IPS DF 6.9 (cell line): ENCODE data around the gene NOSIP.
A peak's percentile ranks its signal among the peaks of the same experiment; 100 is the strongest.

Experiments used
- DNase-seq: peaks from one replicate; pipeline ENCODE4 v3.0.0-alpha.2; 2013; ENCODE audit warnings: low read depth, low spot score
- H3K27ac ChIP-seq: one replicate; pipeline ENCODE4 v1.5.1; 2013; ENCODE audit warnings: low read length, control low read depth
- H3K27me3 ChIP-seq: 2 replicates; pipeline ENCODE4 v1.6.1; 2013; ENCODE audit warnings: mild to moderate bottlenecking, low read length; ENCODE audit not compliant: control insufficient read depth, insufficient read depth
- H3K36me3 ChIP-seq: 2 replicates; pipeline ENCODE4 v1.6.1; 2013; ENCODE audit warnings: low read length; ENCODE audit not compliant: control insufficient read depth, insufficient read depth
- H3K4me1 ChIP-seq: 2 replicates; pipeline ENCODE4 v1.6.1; 2013; ENCODE audit warnings: low read length; ENCODE audit not compliant: control insufficient read depth, insufficient read depth
- H3K4me3 ChIP-seq: 2 replicates; pipeline ENCODE4 v1.5.1; 2013; ENCODE audit warnings: mild to moderate bottlenecking, low read length
- H3K9me3 ChIP-seq: 2 replicates; pipeline ENCODE4 v1.6.1; 2013; ENCODE audit warnings: low read length, inconsistent platforms; ENCODE audit not compliant: control insufficient read depth, insufficient read depth
- WGBS: extraction: QIAGEN DNeasy Blood & Tissue Kit; methylation state at CpG from one replicate; pipeline ENCODE4 v1.1.7; 2013; ENCODE audit warnings: mixed read lengths, missing lambda C conversion rate; ENCODE audit not compliant: insufficient read length, insufficient coverage; 5-methylcytosine and 5-hydroxymethylcytosine counted together

The NOSIP gene

DNA sequence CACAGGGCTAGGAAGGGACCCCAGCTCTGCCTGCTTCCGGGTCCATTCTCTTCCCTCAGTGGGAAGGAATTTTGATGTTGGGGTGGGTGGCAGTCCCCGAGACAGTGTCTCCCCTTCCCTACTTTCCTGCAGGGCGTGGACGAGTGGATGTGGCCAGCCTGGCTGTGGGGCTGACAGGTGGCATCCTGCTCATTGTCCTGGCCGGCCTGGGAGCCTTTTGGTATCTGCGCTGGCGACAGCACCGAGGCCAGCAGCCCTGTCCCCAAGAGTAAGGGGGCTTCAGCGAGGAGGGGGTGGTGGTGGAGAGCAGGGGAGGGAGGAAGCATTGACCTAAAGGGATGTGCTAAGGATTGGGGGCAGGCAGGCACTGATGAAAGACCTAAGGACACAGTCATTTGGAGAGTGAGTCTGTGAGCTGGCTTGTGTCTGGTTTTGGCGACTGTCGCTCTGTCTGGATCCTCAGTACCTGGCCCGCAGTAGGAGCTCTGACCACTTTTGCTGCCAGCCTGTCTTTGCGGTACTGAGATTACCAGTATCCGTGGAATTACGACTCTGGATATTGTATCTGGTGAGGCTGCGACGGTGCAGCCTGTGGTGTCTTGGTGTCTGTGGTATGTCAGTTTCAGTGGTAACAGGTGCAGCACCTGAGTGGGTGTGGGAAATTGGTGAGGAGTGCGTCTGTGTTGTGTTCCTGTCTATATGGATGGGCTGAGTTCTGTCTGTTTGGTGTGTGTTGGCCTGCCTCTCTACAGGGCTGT is 8.2 kb upstream of the NOSIP start:
- H3K9me3 ChIP-seq, result no peaks in the 10 kb centered on the region
- H3K36me3 ChIP-seq, result no peaks in the 10 kb centered on the region
- H3K27ac ChIP-seq, result no peak overlapping the region
- no peak overlapping the region for H3K4me3 ChIP-seq
- DNase-seq, result no peak
- no peaks in the 10 kb centered on the region for H3K4me1 ChIP-seq
- WGBS, result no CpG with 5 or more reads among the region's 18 CpGs
- H3K27me3 ChIP-seq, result no peaks in the 10 kb centered on the region

DNA sequence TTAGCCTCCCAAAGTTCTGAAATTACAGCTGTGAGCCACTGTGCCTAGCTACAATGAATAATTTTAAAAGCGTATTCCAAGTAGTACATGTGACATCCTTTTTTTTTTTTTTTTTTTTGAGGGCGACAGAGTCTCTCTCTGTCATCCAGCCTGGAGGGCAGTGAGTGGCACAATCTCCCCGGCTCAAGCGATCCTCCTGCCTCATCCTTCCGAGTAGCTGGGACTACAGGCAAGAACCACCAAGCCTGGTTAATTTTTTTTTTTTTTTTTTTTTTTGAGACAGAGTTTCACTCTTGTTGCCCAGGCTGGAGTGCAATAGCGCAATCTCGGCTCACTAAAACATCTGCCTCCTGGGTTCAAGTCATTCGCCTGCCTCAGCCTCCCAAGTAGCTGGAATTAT is 6.9 kb upstream of the NOSIP start:
- no CpG with 5 or more reads among the region's 8 CpGs for WGBS
- H3K27ac ChIP-seq, result no peak overlapping the region
- no peak overlapping the region for H3K4me3 ChIP-seq
- no peaks in the 10 kb centered on the region for H3K4me1 ChIP-seq
- H3K36me3 ChIP-seq, result no peaks in the 10 kb centered on the region
- no peak for DNase-seq
- H3K9me3 ChIP-seq, result no peaks in the 10 kb centered on the region
- H3K27me3 ChIP-seq, result no peaks in the 10 kb centered on the region

DNA sequence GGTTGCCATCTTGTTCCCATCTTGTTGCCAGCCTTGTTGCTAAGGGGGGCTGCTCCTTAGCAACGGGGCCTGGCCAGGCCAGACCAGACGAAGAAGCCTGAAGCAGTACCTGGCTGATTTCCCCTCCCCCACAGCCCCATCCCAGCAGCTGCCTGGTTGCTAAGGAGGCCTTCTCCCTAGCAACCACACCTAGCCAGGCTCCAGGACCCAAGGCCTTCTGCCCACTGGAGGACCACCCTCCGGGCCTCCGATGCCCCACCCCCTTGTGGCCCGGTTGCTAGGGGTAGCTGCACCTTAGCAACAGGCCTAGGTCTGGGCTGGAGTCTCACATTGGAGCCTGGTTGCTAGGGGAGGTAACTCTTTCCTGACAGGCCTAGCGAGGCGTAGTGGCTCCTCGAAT is 4.7 kb upstream of the NOSIP start:
- H3K27ac ChIP-seq, result no peak overlapping the region
- no CpG with 5 or more reads among the region's 8 CpGs for WGBS
- no peak for DNase-seq

DNA sequence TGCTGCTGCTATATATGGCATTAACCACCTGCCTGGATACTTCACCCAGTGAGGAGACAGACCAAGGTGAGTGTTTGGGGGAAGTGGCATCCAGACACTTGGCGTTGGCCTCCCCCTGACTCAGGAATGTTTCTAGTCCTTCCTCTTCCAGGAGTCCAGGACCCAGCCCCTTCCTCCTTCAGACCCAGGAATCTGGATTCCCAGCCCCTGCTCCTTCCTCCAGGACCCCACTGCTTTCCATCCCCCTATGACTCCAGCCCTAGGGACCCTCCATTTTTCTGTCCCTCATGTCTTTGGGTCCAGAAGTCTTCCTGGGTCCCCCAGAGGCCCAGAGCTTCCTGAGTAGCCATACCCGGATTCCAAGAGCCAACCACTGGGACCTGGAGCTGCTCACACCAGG is 2.9 kb upstream of the NOSIP start:
- no CpG with 5 or more reads among the region's 2 CpGs for WGBS
- Histone ChIP-seq H3K36me3 (no peaks in the 10 kb centered on the region), H3K9me3 (no peaks in the 10 kb centered on the region), H3K4me1 (no peaks in the 10 kb centered on the region), H3K27me3 (no peaks in the 10 kb centered on the region), H3K27ac (no peak overlapping the region), H3K4me3 (no peak overlapping the region)
- no peak for DNase-seq

More for the DNA sequence above, 4.7 kb upstream of the NOSIP start:
- Histone ChIP-seq H3K4me1 (no peaks in the 10 kb centered on the region), H3K36me3 (no peaks in the 10 kb centered on the region), H3K9me3 (no peaks in the 10 kb centered on the region), H3K4me3 (no peak overlapping the region), H3K27me3 (no peaks in the 10 kb centered on the region)

DNA sequence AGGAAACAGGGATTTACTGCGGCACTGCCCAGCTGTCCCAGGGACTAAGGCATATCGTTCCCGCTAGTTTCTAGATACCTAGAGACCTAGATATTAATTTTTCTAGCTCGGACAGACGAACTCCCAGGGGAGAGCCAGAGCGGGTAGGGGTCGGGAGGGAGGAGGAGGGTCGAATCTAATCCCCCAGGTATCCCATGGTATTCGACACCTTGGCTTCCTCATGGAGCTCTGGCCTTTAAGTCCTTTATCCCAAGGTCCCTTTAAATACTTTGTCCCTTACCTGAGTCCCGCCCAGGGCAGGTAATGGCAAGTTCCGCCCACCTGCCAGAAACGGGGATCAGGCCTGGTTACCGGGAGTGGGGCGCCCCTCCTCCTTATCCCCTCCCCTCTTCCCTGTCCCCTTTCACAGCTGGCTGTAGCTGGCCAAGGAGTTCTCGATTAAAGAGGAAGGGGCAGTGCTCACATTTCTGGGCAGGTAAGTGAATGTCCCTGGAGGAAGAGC is 702 bp upstream of the NOSIP start, which contains the start of gene PRRG2:
PRRG2 (plus strand) TSS at position 310 of the 502 bp plus-strand sequence. CDS start 1,904 bp downstream, outside the sequence.
- H3K9me3 ChIP-seq, result no peaks in the 10 kb centered on the region
- no peak for DNase-seq
- no peaks in the 10 kb centered on the region for H3K4me1 ChIP-seq
- no CpG with 5 or more reads among the region's 15 CpGs for WGBS
- H3K27me3 ChIP-seq, result no peaks in the 10 kb centered on the region
- H3K4me3 ChIP-seq, result peak within 1 kb of the TSS; percentile 92
- H3K27ac ChIP-seq, result no peak within 1 kb of the TSS
- H3K36me3 ChIP-seq, result no peaks in the 10 kb centered on the region; the same call in 1 of the 2 replicates

DNA sequence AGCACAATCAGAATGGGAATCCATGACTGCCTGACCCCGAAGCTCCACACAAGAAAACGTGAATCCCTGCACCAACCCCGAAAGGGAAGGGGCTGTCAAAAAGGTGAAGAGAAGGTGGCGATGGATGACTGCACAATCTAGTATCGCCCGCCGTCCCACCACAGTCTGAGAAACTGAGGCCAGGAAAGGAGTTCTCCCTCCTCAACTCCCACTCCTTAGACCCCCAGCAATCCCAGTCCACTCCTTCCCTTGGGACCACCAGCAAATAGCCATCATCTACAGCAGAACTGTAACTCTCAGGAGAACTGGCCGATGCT is 451 bp downstream of the NOSIP start:
- no peak for DNase-seq
- Histone ChIP-seq H3K27me3 (no peaks in the 10 kb centered on the region), H3K27ac (no peak overlapping the region), H3K4me1 (no peaks in the 10 kb centered on the region), H3K9me3 (no peaks in the 10 kb centered on the region), H3K36me3 (no peaks in the 10 kb centered on the region; the same call in 1 of the 2 replicates), H3K4me3 (peak overlapping the region; percentile 92)
- no CpG with 5 or more reads among the region's 8 CpGs for WGBS

DNA sequence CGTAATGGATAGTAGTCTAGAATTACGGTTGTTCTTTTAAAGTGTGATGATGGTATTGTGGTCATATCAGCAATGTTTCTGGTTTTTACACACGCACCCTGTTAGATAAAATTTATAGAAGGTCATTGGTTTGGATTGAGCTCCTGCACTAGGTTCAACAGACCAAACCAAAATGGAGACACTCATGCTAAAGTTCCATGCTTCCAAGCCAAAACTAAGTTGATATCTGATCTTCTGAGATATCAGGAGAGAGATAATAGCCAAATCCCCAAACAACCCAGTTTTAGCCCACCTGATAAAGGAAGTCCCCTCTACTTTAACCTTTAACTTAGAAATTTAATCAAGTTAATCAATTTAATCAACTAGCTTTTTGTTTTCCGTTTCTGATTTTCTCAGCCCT is 1.2 kb downstream of the NOSIP start:
- H3K36me3 ChIP-seq, result no peaks in the 10 kb centered on the region; the same call in 1 of the 2 replicates
- no peaks in the 10 kb centered on the region for H3K27me3 ChIP-seq
- no peaks in the 10 kb centered on the region for H3K9me3 ChIP-seq
- no peaks in the 10 kb centered on the region for H3K4me1 ChIP-seq
- DNase-seq, result no peak
- no CpG with 5 or more reads among the region's 4 CpGs for WGBS
- no peak overlapping the region for H3K27ac ChIP-seq
- H3K4me3 ChIP-seq, result no peak overlapping the region

DNA sequence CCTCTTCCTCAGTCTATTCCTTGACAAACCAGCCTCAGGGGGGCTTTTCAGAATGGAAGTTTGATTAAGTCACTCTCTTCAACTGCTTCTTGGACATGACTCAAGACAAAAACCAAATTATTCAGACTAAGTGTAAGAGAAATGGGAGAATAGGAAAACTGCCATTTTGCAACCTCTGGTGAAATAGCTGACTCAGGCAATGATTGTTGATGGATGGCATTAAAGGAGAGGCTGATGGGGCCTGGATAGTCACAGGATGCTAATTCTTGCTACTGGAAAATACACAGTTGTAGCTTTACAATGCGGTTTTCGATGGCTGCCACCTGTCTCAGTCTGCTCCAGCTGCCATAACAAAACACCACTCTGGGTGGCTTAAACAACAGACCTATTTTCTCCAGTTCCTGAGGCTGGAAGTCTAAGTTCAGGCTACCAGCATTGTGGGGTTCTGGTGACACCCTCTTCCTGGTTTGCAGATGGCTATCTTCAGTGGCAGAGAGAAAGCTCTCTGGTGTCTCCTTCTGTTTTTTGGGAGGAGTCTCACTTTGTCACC is 6.1 kb downstream of the NOSIP start:
- Histone ChIP-seq H3K27me3 (no peaks in the 10 kb centered on the region), H3K27ac (no peak overlapping the region), H3K4me1 (no peaks in the 10 kb centered on the region; the same call in 1 of the 2 replicates), H3K36me3 (no peaks in the 10 kb centered on the region; the same call in 1 of the 2 replicates), H3K4me3 (no peak overlapping the region), H3K9me3 (no peaks in the 10 kb centered on the region)
- DNase-seq, result no peak
- no CpG with 5 or more reads among the region's 2 CpGs for WGBS

DNA sequence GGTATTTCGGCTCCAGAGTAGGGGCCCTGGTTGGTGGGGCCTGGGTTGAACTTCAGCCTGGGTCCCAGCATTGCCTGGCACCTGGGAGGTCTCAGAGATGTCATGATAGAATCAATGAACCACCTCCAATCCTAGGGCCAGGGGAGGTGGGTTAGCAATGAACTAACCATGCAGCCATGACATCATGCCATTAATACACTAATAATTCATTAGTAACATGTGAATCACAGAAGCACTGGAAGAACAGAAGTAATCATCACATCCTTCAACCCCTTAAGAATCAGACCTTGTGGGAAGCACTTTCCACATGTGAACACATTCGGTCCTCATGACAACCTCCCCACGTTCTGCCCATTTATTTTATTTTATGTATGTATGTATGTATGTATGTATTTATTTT is 6.9 kb downstream of the NOSIP start:
- Histone ChIP-seq H3K27ac (no peak overlapping the region), H3K36me3 (no peaks in the 10 kb centered on the region; the same call in 1 of the 2 replicates), H3K27me3 (no peaks in the 10 kb centered on the region), H3K4me1 (no peaks in the 10 kb centered on the region; the same call in 1 of the 2 replicates), H3K4me3 (no peak overlapping the region), H3K9me3 (no peaks in the 10 kb centered on the region)
- WGBS, result no CpG with 5 or more reads among the region's 3 CpGs
- DNase-seq, result no peak

DNA sequence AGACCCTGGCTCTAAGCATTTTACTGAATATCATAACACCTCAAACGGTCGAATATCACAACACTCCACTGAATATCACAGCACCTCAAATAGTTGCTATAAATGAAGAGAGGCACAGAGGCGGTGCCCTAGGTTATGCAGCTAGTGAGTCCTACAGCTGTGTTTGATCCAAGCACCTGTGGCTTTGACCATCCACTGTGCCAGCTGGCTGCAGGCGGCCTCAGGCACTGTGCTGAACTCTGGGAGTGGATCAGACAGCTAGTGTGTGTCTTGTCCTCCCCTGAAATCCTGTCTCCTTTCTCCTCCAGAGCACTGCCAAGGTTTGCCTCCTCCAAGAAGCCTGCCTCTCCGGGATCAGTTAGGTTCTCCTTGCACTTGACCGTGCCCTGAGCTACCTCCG is 7.3 kb downstream of the NOSIP start:
- WGBS, result no CpG with 5 or more reads among the region's 7 CpGs
- Histone ChIP-seq H3K9me3 (no peaks in the 10 kb centered on the region), H3K36me3 (no peaks in the 10 kb centered on the region; the same call in 1 of the 2 replicates), H3K4me1 (no peaks in the 10 kb centered on the region; the same call in 1 of the 2 replicates), H3K4me3 (no peak overlapping the region), H3K27me3 (no peaks in the 10 kb centered on the region), H3K27ac (no peak overlapping the region)
- no peak for DNase-seq
